Measurements from ENCODE around the gene FCN1.

DNA sequence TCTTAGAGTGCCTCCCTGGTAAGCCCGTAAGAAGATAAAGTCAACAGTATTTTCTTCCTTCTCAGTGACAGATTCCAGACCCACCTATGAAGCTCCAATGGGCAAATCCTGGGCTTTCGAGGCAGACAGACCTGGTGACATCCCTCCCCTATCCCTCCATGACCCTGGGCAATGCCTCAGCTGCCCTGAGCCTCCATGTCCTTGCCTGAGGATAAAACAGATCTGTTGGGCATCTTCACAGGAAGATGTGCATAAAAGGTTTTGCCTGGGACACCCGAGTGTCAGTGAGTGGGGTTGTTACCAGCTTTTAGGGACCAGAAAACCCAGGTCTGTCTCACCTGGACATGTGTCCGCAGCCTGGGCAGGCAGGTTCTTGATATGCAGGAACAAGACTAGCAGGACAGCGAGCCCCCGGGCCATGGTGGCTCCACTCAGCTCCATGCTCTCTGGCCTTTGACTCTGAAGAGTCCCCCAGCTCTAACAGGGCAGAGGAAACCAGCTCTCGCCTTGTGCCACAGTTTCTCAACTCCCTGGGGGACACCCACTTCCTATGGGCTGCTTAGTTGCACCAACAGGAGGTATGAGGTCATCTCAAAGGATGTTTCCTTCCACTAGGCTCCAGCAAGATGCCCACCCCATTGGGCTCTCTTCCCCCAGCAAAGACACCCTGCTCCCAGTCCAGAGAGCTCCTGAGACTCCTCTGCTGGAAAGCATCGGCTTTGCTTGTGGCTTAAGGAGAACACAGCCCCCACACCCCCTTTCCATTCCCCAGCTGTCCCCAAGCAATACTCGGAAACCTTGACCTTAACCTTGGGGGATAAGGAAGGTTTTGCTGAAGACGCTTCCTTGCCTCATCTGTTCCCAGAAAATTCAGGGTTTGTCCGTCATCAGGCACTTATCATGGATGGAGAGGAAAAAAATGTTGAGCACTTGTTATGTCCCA lies at the start of gene FCN1:
- TF ChIP-seq, protein P1, sequence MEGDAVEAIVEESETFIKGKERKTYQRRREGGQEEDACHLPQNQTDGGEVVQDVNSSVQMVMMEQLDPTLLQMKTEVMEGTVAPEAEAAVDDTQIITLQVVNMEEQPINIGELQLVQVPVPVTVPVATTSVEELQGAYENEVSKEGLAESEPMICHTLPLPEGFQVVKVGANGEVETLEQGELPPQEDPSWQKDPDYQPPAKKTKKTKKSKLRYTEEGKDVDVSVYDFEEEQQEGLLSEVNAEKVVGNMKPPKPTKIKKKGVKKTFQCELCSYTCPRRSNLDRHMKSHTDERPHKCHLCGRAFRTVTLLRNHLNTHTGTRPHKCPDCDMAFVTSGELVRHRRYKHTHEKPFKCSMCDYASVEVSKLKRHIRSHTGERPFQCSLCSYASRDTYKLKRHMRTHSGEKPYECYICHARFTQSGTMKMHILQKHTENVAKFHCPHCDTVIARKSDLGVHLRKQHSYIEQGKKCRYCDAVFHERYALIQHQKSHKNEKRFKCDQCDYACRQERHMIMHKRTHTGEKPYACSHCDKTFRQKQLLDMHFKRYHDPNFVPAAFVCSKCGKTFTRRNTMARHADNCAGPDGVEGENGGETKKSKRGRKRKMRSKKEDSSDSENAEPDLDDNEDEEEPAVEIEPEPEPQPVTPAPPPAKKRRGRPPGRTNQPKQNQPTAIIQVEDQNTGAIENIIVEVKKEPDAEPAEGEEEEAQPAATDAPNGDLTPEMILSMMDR (IDR thresholded peaks at IDR 0.05): no peak
- no peak for TF ChIP-seq POLR2A (IDR thresholded peaks at IDR 0.05)

Data from breast epithelium (tissue), 3 donors.